Limb (tissue), 2 donors: ENCODE measurements around the gene LACTBL1.
"Not testable (repeated sequence)": the region's sequence is repeated elsewhere in the genome, so short reads cannot be mapped to it uniquely, and the experiment has no call there.

Experiments
- DNase-seq, 2 donors: peaks; one replicate each; pipeline ENCODE4 v3.0.0-alpha.2; 2016; ENCODE audit errors: extremely low spot score in 2 of 2

LACTBL1 gene

DNA sequence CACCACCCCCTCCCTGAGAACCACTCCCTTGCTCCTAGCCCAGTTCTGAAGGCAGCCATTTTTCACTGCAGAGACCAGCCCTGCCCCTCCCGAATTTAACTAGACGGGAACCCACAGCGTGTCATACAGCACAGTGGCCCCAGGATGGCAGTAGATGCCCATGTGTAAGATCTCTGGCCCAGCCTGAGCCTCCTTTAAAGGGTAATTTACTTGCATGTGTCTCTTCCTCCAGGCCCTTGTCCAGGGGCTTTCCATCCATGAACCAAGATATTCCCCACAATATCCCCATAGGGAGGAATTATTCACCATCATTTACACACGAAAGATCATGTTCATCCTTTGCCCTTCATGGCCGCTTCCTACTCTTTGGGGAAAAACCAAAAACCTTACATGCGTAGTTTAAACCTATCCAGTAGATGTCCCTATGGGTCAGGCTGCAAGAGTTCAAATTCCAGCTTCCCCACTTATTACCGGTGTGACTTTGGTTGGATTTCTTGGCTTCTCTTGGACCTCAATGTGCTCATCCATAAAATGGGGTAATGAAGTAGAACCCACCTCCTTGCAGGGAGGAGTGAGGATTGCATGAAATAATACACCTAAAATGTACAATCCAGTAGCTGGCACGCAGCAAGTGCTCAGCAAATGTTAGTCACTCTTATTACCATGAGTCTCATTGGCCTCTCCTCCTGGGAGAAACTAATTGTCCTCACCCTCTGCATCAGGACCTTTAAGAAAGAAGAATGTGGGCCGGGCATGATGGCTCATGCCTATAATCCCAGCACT, 4.0 kb upstream of the LACTBL1 start:
- DNase-seq: peak; percentile 48 to 73

DNA sequence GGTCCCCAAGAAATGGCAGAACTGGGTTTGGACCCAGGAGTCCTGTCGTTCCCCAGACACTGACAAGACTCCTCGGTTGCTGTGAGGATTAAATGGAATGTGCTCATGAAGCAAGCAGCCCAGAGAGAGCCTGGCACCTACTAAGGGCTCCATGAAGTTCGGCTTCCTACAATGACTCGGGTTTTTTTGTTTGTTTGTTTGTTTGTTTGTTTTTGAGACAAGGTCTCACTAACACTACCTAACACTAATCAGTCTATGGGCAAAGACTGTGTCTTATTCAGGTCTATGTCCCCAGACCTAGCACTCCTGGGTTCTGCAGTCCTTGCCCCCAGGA, 3.4 kb upstream of the LACTBL1 start:
- no peak for DNase-seq

DNA sequence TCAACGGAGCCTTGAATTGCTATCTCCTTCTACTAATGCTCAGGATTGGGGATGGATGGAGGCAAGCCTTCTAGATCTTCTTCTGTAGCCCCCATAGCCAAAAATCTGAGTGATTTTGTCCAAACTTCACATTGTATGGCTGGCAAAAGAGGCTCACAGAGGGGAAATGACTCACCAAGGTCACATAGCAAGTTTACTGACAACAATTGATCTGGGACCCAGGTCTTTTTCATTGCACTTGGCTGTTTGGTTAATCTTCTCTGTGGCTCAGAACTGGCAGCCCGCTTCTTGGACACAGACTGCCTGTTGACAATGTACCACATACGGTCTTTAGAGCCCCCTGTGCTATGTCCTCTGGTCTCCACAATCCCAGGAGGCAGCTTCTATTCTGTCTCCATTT, 3.0 kb upstream of the LACTBL1 start:
- no peak for DNase-seq

DNA sequence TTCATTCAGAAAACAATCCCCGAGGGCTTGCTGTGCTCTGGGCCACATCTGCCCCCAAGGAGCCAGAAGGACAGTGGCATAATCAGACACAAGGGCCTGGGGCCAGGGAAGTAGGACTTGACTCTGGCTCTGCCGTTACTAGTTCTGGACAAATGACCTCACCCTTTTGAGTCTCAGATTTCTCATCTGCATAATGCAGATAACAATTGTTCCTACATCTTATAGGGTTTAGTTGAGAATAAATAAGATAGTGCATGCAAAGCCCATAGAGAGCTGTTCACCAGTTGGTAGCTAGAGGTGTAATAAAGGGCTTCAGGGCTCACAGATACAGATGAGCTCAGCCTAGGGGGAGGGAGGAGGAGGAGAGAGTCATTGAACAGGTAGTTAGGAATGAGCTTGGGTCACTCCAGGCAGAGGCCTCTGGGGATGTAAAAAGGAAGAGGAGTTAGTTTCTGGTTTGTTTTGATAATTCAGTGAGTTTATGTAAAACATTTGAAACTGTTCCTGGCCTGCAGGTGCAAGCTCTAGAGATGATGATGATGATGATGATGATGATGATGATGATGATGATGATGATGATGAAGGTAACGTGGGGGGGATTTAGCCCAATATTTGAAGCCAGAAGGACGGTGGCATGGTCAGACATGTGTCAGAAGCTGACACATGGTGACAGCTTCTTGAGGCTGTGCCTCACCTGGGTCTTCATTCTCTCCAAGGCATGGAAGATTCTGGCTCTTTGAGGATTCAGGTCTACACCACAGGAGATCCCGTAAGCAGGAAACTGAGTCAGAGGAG, 858 bp downstream of the LACTBL1 start:
- DNase-seq: no peak

DNA sequence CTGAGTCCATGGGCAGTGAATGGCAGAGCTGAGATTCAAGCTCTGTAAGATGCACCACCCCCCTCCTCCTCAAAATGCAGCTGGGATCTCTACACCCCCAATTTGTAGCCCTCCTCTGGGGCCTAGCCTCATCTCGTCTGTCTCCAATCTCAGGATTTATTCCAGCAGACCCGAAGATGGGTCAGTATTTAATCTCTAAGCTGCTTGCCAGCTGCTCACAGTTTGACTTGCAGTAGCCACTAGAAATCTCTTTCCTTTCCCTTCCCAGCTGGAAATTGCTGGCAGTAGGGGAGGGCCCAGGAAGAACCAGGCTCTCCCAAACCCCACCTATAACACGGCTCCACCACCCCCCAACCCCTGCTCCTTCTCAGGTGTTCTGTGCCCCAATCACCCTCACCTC, 1.5 kb downstream of the LACTBL1 start:
- DNase-seq: no peak

DNA sequence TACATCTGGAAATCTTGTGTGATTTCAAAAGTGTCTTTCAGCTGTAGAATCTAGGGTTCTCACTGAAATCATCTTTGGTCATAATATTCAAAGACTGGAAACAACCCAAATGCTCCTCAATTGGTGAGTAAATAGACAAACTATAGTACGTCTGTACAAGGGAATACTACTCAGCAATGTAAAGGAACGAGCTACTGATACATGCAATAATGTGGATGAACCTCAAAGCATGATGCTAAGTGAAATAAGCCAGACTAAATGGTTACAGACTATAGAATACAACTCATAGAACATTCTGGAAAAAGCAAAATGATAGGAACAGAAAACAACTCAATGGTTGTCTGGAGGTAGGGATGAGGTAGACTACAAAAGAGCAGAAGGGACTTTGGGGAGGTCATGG, 2.6 kb downstream of the LACTBL1 start:
- DNase-seq: no peak

DNA sequence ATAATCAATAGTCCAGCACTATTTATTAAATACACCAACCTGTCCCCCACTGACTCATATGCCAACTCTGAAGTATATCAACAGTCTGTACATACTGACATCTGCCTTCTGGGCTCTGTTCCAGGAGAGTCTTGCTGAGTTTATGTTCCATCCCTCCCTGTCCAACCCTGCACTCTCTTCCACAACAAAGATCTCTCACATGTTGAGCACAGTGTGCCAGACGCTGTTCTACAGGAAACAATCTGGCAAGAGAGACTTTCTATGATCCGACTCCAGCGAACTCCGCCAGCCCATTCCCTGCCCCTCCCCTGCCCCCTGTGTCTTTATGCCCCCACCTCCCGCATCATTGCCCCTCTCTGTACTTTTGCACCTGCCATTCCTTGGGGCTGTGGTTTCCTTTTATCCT, 3.4 kb downstream of the LACTBL1 start:
- DNase-seq: peak; percentile 58 to 89

DNA sequence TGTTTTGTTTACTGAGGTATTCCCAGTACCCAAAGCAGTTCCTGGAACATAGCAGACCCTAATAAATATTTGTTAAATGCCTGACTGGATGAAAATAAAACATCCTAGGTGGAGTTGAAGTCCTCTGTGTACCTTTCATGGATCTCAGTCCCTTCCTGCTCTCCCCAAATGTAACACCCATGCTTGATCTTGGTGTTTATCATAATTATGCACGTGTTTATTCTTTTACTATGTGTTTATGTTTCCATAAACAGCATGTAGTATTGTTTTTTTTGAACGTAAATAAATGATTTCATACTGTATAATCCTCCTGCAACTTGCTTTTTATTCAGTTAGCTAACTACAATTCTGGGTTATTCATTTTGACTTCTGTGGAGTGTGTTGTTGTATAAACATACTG, 4.8 kb downstream of the LACTBL1 start:
- no peak for DNase-seq

DNA sequence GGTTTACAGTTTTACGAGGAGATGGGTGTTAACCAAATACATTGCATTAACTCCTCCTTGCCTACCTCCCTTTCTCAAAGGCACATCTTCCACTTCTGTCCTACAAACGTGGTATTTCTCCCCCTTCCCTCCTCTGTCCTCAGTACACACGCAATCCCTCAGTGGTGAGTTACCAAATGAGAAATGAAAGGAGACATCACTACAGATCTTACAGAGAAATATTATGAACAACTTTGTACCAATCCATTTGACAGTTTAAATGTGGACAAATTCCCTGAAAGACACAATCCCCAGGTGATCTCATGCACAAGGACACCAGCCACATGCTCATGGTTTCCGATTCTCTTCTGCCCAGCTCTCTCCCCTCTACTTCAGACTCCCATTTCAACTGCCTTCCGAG, 6.4 kb downstream of the LACTBL1 start:
- no peak for DNase-seq

DNA sequence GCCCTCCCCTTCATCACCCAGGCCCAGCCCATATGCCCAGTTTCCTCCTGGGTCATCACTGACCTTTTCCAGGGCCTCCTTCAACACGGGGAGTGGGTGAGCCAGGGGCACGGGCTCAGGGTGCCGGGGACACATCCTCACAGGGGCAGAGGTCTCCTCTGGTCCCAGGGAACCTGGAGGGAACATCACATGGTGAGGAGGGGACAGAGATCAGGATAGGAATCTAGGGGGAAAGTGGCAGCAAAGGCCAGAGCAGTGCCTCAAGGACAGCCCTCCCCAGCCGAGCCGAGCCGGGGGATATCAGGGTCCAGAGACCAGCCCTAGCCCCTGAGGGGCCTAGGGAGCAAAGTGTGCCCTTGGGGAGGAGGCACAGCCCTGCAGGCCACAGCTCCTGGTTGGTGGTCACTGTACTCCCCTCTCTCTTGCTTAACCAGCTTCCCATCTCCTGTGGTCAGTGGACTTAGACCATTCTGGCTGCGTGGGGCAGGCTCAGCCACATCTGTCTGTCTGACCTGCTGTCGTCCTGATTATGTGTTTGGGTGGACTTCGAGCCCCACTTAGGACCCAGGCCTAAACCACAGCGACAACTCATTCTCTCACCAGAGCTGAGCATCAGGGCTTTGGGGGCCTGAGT, 9.5 kb downstream of the LACTBL1 start:
- DNase-seq: no peak

DNA sequence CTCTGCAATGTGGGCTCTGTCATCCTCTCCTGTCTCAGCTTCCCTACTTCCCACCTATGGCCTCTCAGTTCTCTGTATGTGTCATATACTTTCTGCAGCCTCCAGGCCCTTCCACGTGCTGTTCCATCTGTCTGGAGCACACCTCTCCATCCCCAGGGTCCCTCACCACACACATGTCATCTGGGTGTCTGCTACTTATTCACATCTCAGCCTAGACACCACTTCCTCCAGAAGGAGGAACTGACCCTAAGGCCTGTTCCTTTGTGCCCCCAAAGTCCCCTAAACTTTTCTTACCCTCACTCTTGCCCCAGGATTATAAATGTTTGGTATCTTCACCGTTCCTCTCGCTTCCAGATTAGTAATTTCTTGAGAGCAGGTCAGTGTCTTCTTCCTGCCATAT, 10.1 kb downstream of the LACTBL1 start:
- no peak for DNase-seq

DNA sequence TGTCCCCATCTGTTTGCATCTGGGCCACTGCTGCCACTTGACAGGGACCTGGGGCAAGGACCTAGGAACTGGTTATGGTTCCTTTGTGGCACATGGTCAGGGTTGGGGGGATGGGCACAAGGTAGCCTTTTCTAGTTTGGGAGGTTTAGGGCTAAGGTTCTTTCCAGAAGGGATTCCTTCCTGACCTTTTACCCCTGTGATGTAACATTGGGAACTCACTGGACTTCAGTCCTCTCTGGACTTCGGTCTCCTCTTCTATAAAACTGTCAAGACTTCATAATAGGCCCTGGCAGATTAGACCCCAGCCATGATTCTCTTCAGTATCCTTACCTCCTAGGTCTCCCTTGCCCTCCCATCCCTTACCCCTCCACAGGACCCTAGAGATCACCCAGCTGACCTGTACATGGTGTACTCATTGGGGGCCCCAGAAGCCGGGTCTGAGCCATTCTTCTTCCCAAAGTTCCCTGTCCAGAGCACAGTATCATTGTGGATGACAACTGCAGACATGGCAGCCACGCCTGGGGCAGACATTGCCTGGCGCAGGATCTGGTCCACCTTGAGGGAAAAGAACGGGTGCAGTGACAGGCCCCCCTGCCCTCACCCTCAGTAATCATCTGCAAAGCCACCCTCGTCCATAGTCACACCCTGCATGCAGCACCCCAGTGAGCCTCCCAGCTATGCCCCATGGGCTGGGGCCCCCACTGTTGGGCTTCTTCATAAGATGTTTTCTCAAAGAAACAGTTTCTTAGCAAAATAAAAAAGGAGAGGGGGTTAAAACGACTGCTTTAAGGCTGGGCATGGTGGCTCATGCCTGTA, 12.9 kb downstream of the LACTBL1 start:
- no peak for DNase-seq

DNA sequence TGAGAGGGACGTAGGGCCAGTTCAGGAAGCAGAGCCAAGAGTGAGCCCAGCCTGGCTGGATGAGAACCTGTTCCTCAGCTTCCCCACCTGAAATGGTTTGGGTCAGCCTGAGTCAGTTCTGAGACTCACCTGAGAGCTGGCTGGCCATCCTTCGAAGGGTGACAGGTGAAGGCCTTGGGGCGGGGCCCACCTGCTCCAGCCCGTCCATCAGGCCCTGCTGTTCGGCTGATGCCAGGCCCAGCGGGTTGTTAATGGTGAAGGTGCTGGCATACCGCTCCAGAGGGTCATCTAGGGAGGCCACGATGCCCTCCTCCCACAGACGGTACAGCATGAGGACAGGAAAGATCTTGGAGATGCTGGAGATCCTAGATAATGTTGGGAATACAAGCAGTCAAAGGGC, 14.1 kb downstream of the LACTBL1 start:
- DNase-seq: no peak

DNA sequence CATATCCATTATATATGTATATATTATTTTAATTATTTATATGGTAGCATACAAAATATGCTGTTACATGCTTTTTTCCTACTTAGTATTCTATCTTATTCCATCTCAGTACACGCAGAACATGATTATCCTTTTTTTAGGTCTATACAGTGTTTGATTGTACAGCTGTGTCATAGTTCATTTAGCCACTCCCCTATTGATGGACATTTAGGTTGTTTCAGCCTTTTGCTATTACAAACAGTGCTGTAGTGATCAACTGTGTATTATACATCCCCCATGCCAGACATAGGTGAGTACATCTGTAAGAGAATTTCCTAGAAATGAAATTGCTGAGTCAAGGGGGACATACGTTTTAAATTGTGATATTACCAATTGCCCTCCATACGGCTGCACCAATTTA, 15.6 kb downstream of the LACTBL1 start:
- DNase-seq: no peak

DNA sequence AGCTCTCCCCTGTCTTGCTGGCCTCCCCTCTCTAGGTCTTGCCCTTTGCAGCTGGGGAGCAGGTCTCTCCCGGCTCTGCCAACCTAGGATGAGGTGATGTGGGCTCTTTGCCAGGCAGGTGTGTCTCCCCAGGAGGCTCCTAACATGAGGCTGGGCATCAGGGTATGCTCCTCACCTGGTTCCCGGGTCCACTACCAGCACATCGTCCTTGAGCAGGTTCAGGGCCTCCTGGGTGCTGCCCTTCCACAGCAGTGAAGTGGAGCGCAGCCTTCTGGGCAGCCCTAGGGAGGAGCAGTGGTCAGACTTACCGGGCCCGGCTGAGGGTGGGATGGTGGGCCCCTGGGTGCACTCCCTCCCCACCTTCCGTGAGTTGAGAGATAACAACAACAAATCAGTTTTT, 17.5 kb downstream of the LACTBL1 start:
- no peak for DNase-seq

DNA sequence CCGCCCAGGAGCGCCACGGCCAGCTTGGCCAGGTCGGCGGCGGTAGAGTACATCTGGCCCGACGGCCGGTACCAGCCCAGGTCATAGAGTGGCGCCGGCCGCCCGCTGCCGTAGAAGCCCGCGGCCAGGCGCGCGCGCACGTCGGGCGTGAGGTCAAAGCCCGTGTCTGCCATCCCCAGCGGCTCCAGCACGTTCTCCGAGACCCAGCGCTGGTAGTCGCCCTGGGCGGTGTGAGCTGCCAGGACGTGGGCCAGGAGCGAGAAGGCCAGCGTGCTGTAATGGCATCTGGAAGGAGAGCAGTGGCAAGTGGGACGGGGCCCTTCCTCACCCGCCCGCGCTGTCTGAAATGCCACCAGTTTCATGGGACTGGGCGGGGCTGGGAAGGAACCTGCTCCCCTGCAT, 18.9 kb downstream of the LACTBL1 start:
- DNase-seq: no peak

DNA sequence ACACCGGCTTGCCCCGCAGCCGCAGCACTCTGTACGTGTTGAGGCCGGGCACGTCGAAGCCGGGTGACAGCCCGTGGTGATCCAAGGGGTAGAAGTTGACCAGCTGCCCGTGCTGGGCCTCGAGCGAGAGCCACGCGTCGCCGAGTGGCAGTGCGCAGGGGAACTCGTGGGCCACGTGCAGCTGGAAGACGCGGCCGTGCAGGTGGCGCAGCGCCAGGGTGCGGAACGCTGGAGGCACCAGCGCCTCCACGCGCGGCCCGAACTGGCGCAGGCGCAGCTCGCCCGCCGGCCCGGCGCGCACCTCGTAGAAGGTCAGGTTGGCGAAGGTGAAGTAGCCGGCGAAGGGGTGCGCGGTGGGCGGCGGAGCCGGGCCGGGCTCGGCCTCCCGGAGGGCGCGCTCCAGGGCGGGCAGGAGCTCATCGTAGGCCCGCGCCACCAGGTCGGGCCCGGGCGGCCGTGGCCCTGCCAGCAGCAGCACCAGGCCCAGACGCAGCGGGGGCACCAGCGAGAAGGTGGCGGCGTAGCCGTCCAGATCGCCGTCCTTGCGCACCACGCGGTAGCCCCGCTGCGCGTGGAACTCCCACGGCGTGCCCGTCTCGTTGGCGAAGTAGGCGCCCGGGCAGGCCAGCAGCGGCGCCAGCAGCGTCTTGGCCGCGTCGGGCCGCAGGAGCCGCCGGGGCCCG, 19.5 kb downstream of the LACTBL1 start:
- DNase-seq: peak in 1 of 2 donors; percentile 53

DNA sequence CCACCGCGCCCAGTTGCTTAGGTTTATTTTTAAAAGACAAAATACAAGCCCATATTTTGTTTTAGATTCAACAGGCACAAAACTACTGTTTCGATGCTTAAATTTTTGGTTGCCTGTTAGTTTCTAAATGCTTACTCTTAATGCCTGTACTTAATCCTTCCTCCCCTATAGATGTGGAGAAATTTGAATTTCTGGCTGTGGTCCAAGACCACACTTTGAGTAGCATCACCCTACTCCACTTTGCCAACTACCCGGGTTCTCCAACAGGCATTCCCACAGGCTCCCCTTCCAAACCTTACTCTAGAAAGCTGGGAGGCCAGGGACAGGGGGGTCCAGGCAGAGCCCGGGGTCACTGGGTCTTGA, 20.0 kb downstream of the LACTBL1 start:
- DNase-seq: no peak

DNA sequence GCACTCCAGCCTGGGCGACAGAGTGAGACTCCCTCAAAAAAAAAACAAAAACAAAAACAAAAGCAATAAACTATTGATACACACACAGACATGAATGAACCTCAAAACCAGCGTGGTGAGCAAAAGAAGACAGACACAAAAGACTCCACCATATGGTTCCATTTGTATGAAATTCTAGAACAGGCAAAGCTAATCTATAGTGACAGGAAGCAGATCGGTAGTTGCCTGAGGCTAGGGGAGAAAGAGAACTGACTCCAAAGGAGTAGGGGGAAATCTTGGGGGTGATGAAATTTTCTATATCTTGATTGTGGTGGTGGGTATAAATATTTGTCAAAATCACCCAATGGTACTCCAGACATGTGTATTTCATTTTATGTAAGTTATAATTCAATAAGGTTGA, 20.9 kb downstream of the LACTBL1 start:
- DNase-seq: no peak

DNA sequence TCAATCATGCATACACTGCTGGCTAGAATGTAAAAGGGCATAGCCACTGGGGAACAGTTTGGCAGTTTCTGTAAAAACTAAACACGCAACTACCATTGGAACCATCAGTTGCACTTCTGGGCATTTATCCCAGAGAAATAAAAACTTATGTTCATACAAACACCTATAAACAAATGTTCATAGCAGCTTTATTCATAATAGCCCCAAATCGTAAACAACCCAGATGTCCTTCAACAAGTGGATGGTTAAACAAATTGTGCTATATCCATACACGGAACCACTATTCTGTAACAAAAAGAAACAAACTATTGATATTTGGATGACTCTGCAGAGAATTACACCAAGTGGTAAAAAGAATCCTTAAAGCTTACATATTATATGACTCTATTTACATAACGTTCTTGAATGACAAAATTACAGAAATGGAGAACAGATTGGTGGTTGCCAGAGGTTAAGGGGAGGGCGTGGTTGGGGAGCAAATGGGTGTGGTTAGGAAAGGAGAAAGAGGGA, 22.8 kb downstream of the LACTBL1 start:
- DNase-seq: peak in 1 of 2 donors; percentile 6

DNA sequence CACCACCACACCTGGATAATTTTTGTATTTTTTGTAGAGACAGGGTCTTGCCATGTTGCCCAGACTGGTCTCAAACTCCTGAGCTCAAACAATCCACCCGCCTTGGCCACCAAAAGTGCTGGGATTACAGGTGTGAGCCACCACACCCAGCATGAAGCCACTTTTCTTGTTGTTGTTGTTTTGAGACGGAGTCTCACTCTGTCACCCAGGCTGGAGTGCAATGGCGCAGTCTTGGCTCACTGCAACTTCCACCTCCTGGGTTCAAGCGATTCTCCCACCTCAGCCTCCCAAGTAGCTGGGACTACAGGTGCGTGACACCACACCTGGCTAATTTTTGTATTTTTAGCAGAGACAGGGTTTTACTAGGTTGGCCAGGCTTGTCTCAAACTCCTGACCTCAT, 27.5 kb downstream of the LACTBL1 start:
- not testable (repeated sequence) for DNase-seq
